GM12878 (cell line): ENCODE measurements around the gene LRRC45. TPM values are rescaled to one million over a fixed set of nuclear protein-coding genes. Genes with fewer than 3 reads are reported as not detected.

Source experiments
- ATAC-seq: fragments of 200-7000 bp; cut with Tn5 transposase; 3 replicates; pipeline ENCODE4 v1.9.1; 2020; ENCODE audit warnings: mild to moderate bottlenecking, moderate library complexity
- BruUV-seq: library from RNA; stranded (reverse); fragments of 400-500 nt; replicated peaks from 2 replicates; lab custom pipeline; 2021; lab: Mats Ljungman, UMichigan
- CTCF ChIA-PET: fragments of 300-600 bp; sonication (Branson Sonifier 250); formaldehyde crosslinking; extraction: SDS; loops from one replicate; lab custom pipeline; 2021; ENCODE audit warnings: inconsistent platforms; lab: Yijun Ruan, JAX
- POLR2A ChIA-PET: fragments of 350-600 bp; formaldehyde crosslinking; extraction: SDS; loops from one replicate; lab custom pipeline; 2021; ENCODE audit warnings: inconsistent platforms; lab: Charles Lee
- RAD21 ChIA-PET: fragments of 300-600 bp; sonication (Branson Sonifier 250); formaldehyde crosslinking; loops from one replicate; lab custom pipeline; 2023; ENCODE audit warnings: antibody characterized with exemption; ENCODE audit not compliant: unreplicated experiment; lab: Charles Lee
- SMC1A ChIA-PET: fragments of 300-600 bp; sonication (Branson Sonifier 250); formaldehyde crosslinking; loops from one replicate; lab custom pipeline; 2023; ENCODE audit not compliant: unreplicated experiment, uncharacterized antibody; lab: Charles Lee
- DNase-seq: peaks from one replicate; pipeline ENCODE4 v3.0.0-alpha.2; 2011; ENCODE audit warnings: low read depth, low spot score
- FAIRE-seq: peaks from 3 replicates; lab custom pipeline; 2011; peaks lifted over from hg19 to GRCh38; lab: Jason Lieb, UNC
- H2AFZ ChIP-seq: 2 replicates; pipeline ENCODE4 v1.6.0; 2011; ENCODE audit warnings: low read depth, low read length, control low read depth; ENCODE audit not compliant: control insufficient read depth
- H3K27ac ChIP-seq: 2 replicates; pipeline ENCODE4 v1.5.1; 2011; ENCODE audit warnings: control low read depth; ENCODE audit not compliant: control insufficient read depth, insufficient read depth
- H3K27me3 ChIP-seq, 2 experiments: replicated peaks in 1 of 2; 2 replicates each; pipeline versions ENCODE4 v1.6.0 to v1.6.1; 2011; ENCODE audit warnings: low read length in 1 of 2; ENCODE audit not compliant: control insufficient read depth in 2 of 2, insufficient read depth in 2 of 2
- H3K36me3 ChIP-seq, 2 experiments: 2 replicates each; pipeline ENCODE4 v1.5.1; 2011; ENCODE audit warnings: low read length in 1 of 2; ENCODE audit not compliant: control insufficient read depth in 2 of 2, insufficient read depth in 2 of 2
- H3K4me1 ChIP-seq: 2 replicates; pipeline ENCODE4 v1.6.1; 2011; ENCODE audit warnings: mild to moderate bottlenecking, low read length, moderate library complexity, mixed read lengths; ENCODE audit not compliant: control insufficient read depth, insufficient read depth
- H3K4me2 ChIP-seq: 2 replicates; pipeline ENCODE4 v1.6.0; 2011; ENCODE audit warnings: control low read depth; ENCODE audit not compliant: control insufficient read depth, insufficient read depth
- H3K4me3 ChIP-seq: fragments of 200-600 bp; sonication (generic); 2 replicates; pipeline ENCODE4 v1.5.1; 2016
- H3K79me2 ChIP-seq: 2 replicates; pipeline ENCODE4 v1.6.0; 2011; ENCODE audit warnings: low read length; ENCODE audit not compliant: control insufficient read depth, insufficient read depth
- H3K9ac ChIP-seq: 2 replicates; pipeline ENCODE4 v1.8.0; 2011; ENCODE audit warnings: low read length, control low read depth, mixed read lengths; ENCODE audit not compliant: control insufficient read depth, insufficient read depth
- H3K9me3 ChIP-seq: replicated peaks from 3 replicates; pipeline ENCODE4 v1.5.1; 2011; ENCODE audit warnings: mild to moderate bottlenecking, low read length; ENCODE audit not compliant: control insufficient read depth, insufficient read depth
- H4K20me1 ChIP-seq: 2 replicates; pipeline ENCODE4 v1.6.0; 2011; ENCODE audit not compliant: control insufficient read depth, insufficient read depth
- POLR2A ChIP-seq: IDR thresholded peaks from 2 replicates; pipeline ENCODE4 v1.6.1; 2011; ENCODE audit warnings: low read depth, mild to moderate bottlenecking, low read length
- SKIL ChIP-seq: fragments of 450-650 bp; IDR thresholded peaks from 2 replicates; pipeline ENCODE4 v1.6.1; 2017; ENCODE audit warnings: mild to moderate bottlenecking, low read depth, inconsistent platforms; ENCODE audit not compliant: poor library complexity, severe bottlenecking
- YBX1 ChIP-seq: fragments of 450-650 bp; IDR thresholded peaks from 2 replicates; pipeline ENCODE4 v1.6.1; 2016; ENCODE audit warnings: antibody characterized with exemption
- ZSCAN29 ChIP-seq: fragments of 450-650 bp; IDR thresholded peaks from 2 replicates; pipeline ENCODE4 v1.6.1; 2017; ENCODE audit warnings: mild to moderate bottlenecking, moderate library complexity
- WGBS: methylation state at CpG from one replicate; pipeline ENCODE4 v1.1.6; 2016; ENCODE audit warnings: low lambda C conversion rate; ENCODE audit not compliant: insufficient replicate concordance, insufficient coverage; ENCODE audit errors: missing lambda C conversion rate; 5-methylcytosine and 5-hydroxymethylcytosine counted together
- in situ Hi-C: fragments of 300-500 bp; cut with MboI; formaldehyde crosslinking; loops from 9 replicates; pipeline ENCODE4 v1.14.3; 2018; ENCODE audit warnings: mixed read lengths
- intact Hi-C: fragments of 100-400 bp; cut with micrococcal nuclease; formaldehyde crosslinking; loops from one replicate; pipeline ENCODE4 v1.14.2; 2022; ENCODE audit not compliant: unreplicated experiment
- polyA plus RNA-seq, 11 experiments: library from polyadenylated mRNA; depleted of rRNA in 4 of 11; unstranded in 6 of 11; stranded (reverse) in 5 of 11; fragments of >200 nt; fragmentation: Nextera tagmentation in 4 of 11; fragmentation: Illumina TruSeq in 1 of 11; extraction: Ambion mirVana in 4 of 11; extraction: Trizol in 1 of 11; gene quantifications; 1 replicate in 1 of 11; 2 replicates in 10 of 11; pipeline versions ENCODE4 v1.2.1 to v1.2.3, GENCODE V29; 2011 to 2016; ENCODE audit warnings: inconsistent platforms in 2 of 11, missing spikeins in 2 of 11, low read depth in 1 of 11
- total RNA-seq, 4 experiments: library from RNA; depleted of rRNA in 3 of 4; stranded (reverse); fragments of >200 nt in 3 of 4; fragmentation: Illumina TruSeq in 1 of 4; extraction: Trizol in 1 of 4; gene quantifications; 2 replicates each; pipeline versions ENCODE4 v1.2.1 to v1.2.3, GENCODE V29; 2013 to 2021

The LRRC45 gene
- total and polyA plus RNA-seq, 10 of the 15 experiments (the other 5 are each of a cell fraction or from before 2014, with no cell fraction given): 0.03 to 27.7 (median 10.4) TPM

DNA sequence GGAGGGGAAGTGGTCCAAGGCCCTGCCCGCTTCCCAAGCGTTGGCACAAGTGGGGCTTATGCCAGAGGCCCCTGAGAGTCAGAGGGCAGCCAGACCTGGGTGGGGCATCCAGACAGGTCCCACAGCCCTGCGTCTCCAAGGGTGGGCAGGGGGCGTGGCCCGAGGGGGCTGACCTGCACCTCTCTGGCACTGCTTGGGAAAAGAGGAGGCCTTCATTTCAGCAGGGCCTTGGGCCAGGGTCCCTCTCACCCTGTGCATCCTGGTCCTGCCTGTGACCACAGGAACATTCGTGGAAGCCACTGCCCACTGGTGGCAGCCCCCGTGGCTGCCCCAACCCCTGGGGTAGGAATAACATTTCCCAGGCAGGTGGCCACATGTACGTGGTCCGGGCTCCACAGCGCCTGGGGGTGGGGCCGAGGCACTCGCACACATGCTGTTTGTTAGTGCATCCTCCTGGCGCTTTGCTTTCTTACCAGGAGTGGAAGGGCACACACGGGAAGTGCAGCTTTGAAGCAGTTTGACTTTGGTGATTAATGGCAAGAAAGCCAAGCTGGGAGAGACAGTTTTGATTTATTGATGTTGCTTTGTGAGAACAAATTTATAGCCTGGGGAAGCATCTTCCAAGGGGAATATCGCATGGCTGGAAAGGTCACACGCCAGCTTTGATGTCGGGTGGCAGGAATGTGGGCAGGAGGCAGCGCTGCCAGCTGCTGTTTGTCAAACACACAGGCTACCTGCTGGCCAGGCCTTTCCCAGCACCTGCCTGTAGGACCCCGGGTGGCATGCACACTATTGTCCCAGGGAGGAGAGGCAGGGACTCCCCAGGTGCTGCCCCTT is 4.7 kb upstream of the LRRC45 start (continued):
- TF ChIP-seq SKIL: no peak
- no peak for TF ChIP-seq YBX1

DNA sequence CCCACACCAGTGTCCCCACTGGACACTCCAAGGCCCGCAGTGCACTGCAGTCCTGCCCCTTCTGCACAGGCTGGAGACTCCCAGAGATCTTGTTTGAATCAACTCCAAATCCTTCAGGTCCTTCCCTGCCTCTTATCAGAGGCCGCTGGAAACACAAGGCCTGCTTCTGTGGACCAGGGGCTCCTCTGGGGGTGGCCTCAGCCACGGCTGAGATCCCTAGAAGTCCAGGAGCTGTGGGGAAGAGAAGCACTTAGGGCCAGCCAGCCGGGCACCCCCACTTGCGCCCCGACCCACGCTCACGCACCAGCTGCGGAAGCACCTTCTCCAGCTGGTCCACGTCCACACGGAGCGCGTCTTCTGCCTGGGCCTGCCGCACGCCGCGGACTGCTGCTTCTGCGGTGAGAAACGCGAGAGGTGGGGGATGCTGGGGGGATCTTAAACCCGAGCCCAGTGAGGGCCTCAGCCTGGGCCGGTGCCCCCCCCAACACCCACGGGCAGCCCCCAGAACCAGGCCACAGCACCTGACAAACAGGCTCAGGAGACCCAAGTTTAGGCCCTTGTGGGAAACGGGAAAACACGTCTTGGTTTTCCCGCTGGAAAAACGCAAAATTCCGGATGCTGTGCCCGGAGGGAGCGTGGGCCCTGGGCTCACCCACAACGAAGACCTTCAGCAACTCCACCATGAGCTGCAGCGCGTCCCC is 4.0 kb upstream of the LRRC45 start:
- intact Hi-C loops: no loop called here
- peak; percentile 72 for TF ChIP-seq POLR2A
- TF ChIP-seq ZSCAN29: no peak
- Histone ChIP-seq H3K4me2 (no peak overlapping the region), H3K9me3 (no peaks in the 10 kb centered on the region), H3K36me3 (no peaks in the 10 kb centered on the region; a peak in 2 of 4 replicates), H3K79me2 (peaks cover 26% of the 10 kb centered on the region), H3K9ac (no peak overlapping the region), H3K27me3 (no peaks in the 10 kb centered on the region), H4K20me1 (no peaks in the 10 kb centered on the region), H3K4me1 (peaks cover 9% of the 10 kb centered on the region), H3K27ac (no peak overlapping the region), H2AFZ (no peak overlapping the region), H3K4me3 (no peak overlapping the region)
- no peak for DNase-seq
- no TSS peak for BruUV-seq
- RAD21 ChIA-PET: interaction anchor here (0.5 to 4.4 kb wide), 7 partner anchors 11 to 87 kb away, joined by 3 to 68 read pairs (median 4); partner anchors contain the start of gene NOTUM
- in situ Hi-C loops: no loop called here
- 82% methylated on average over 21 of the region's 33 CpGs for WGBS
- no peak for ATAC-seq
- CTCF ChIA-PET: interaction anchor here (1.0 to 5.0 kb wide), 13 partner anchors 9 to 169 kb away, joined by 3 to 89 read pairs (median 5); partner anchors contain the start of genes DCXR and NOTUM
- no peak for FAIRE-seq
- SMC1A ChIA-PET: interaction anchor here (1.1 kb wide), 1 partner anchor 60 kb away, joined by 4 read pairs; no protein-coding TSS in a partner anchor
- POLR2A ChIA-PET: interaction anchor here (1.0 kb wide), 1 partner anchor 19 kb away, joined by 3 read pairs; the partner anchor contains the start of gene DCXR
